Measurements from ENCODE around the gene SIDT1.

DNA sequence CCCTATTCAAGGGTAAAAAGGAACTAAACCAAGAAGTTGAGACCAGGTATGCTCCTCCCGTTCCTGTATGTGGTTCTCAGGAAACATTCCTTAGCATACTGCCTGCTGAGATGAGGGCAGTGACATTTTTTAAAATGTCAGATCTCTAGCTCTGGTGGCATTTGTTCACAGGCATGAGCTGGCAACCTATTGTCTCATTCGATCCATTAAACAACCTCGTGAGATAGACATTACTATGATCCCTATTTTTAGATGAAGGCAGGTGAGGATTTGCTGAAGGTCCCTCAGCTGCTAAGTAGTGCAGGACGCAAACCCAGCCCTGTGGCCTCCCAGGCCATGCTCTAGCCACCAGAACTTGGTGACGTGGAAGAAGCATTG is 74.9 kb downstream of the SIDT1 start:
- TF ChIP-seq TAF1 (IDR thresholded peaks at IDR 0.05; ENCODE audit: low read depth, low read length), result no peak
- no peak for TF ChIP-seq POLR2AphosphoS5 (IDR thresholded peaks at IDR 0.05; ENCODE audit: low read depth, low read length)
- no peak for TF ChIP-seq POLR2A (IDR thresholded peaks at IDR 0.05; ENCODE audit: low read depth, low read length)
